IMR-90 (cell line): ENCODE results near the gene PAPSS1. TPM values are rescaled to one million over a fixed set of nuclear protein-coding genes. Genes with fewer than 3 reads are reported as not detected.

ENCODE experiments used
- ATAC-seq: fragments of 200-7000 bp; cut with Tn5 transposase; 2 replicates; pipeline ENCODE4 v1.9.1; 2020; ENCODE audit warnings: low read depth, mild to moderate bottlenecking, moderate library complexity
- BruUV-seq: library from RNA; stranded (reverse); fragments of 400-500 nt; replicated peaks from 2 replicates; lab custom pipeline; 2021; lab: Mats Ljungman, UMichigan
- CTCF ChIA-PET: fragments of 300-600 bp; formaldehyde crosslinking; extraction: SDS; loops from one replicate; lab custom pipeline; 2021; ENCODE audit warnings: antibody characterized with exemption; lab: Yijun Ruan, JAX
- POLR2A ChIA-PET: fragments of 300-600 bp; sonication (Branson Sonifier 250); formaldehyde crosslinking; loops from one replicate; lab custom pipeline; 2022; ENCODE audit warnings: antibody characterized with exemption; ENCODE audit not compliant: unreplicated experiment; lab: Charles Lee
- DNase-seq: peaks from one replicate; pipeline ENCODE4 v3.0.0; 2013
- H2AFZ ChIP-seq: replicated peaks from 2 replicates; pipeline ENCODE3; 2013; ENCODE audit warnings: low read length, mild to moderate bottlenecking; ENCODE audit not compliant: poor library complexity
- H2AK5ac ChIP-seq: 2 replicates; pipeline ENCODE4 v1.6.1; 2013; ENCODE audit warnings: low read depth, low read length, inconsistent platforms
- H2AK9ac ChIP-seq: replicated peaks from 2 replicates; pipeline ENCODE3; 2013; ENCODE audit warnings: mild to moderate bottlenecking, low read depth, low read length, moderate library complexity; ENCODE audit not compliant: poor library complexity
- H2BK120ac ChIP-seq: 2 replicates; pipeline ENCODE4 v1.6.1; 2013; ENCODE audit warnings: low read depth, low read length, inconsistent platforms
- H2BK15ac ChIP-seq: 3 replicates; pipeline ENCODE4 v1.6.1; 2013; ENCODE audit warnings: low read depth, low read length, inconsistent platforms
- H2BK20ac ChIP-seq: 2 replicates; pipeline ENCODE4 v1.6.1; 2013; ENCODE audit warnings: low read depth, mild to moderate bottlenecking, inconsistent platforms, low read length, moderate library complexity
- H2BK5ac ChIP-seq: 2 replicates; pipeline ENCODE4 v1.6.1; 2013; ENCODE audit warnings: mild to moderate bottlenecking, low read depth, low read length, inconsistent platforms; ENCODE audit not compliant: poor library complexity, severe bottlenecking
- H3K14ac ChIP-seq: replicated peaks from 2 replicates; pipeline ENCODE4 v1.6.1; 2013; ENCODE audit warnings: low read depth, low read length, inconsistent platforms
- H3K18ac ChIP-seq: 2 replicates; pipeline ENCODE4 v1.6.1; 2013; ENCODE audit warnings: low read depth, low read length, control low read depth
- H3K23ac ChIP-seq: 2 replicates; pipeline ENCODE4 v1.6.1; 2013; ENCODE audit warnings: low read depth, low read length, inconsistent platforms
- H3K27ac ChIP-seq: 2 replicates; pipeline ENCODE4 v1.5.1; 2013; ENCODE audit warnings: mild to moderate bottlenecking, control low read depth, low read length; ENCODE audit not compliant: insufficient read depth
- H3K27me3 ChIP-seq: 2 replicates; pipeline ENCODE4 v1.6.1; 2013; ENCODE audit warnings: low read length; ENCODE audit not compliant: control insufficient read depth, insufficient read depth
- H3K36me3 ChIP-seq: 2 replicates; pipeline ENCODE4 v1.6.1; 2013; ENCODE audit warnings: low read length, mixed read lengths; ENCODE audit not compliant: control insufficient read depth, insufficient read depth
- H3K4ac ChIP-seq: 2 replicates; pipeline ENCODE4 v1.6.1; 2013; ENCODE audit warnings: low read depth, low read length, inconsistent platforms
- H3K4me1 ChIP-seq: 2 replicates; pipeline ENCODE4 v1.6.1; 2013; ENCODE audit warnings: low read length, mixed read lengths; ENCODE audit not compliant: control insufficient read depth, insufficient read depth
- H3K4me2 ChIP-seq: 2 replicates; pipeline ENCODE4 v1.6.1; 2013; ENCODE audit warnings: low read depth, mild to moderate bottlenecking, control low read depth, low read length, moderate library complexity
- H3K4me3 ChIP-seq: 2 replicates; pipeline ENCODE4 v1.5.1; 2013; ENCODE audit warnings: low read depth, mild to moderate bottlenecking, control low read depth, low read length, moderate library complexity; ENCODE audit not compliant: insufficient read depth
- H3K56ac ChIP-seq: 2 replicates; pipeline ENCODE4 v1.6.1; 2013; ENCODE audit warnings: low read length, inconsistent platforms; ENCODE audit not compliant: insufficient read depth; ENCODE audit errors: extremely low read depth
- H3K79me1 ChIP-seq, 2 experiments: 2 replicates each; pipeline ENCODE4 v1.6.1; 2013; ENCODE audit warnings: low read length in 2 of 2, inconsistent platforms in 1 of 2, low read depth in 1 of 2
- H3K9ac ChIP-seq: 2 replicates; pipeline ENCODE4 v1.6.1; 2013; ENCODE audit warnings: low read depth, low read length, control low read depth
- H3K9me1 ChIP-seq: 2 replicates; pipeline ENCODE4 v1.6.1; 2013; ENCODE audit warnings: low read length, inconsistent platforms; ENCODE audit not compliant: insufficient read depth
- H3K9me3 ChIP-seq: 2 replicates; pipeline ENCODE4 v1.6.1; 2013; ENCODE audit warnings: low read length; ENCODE audit not compliant: control insufficient read depth, insufficient read depth
- H4K20me1 ChIP-seq: 2 replicates; pipeline ENCODE4 v1.6.1; 2013; ENCODE audit warnings: low read length, inconsistent platforms; ENCODE audit not compliant: insufficient read depth
- H4K5ac ChIP-seq: 2 replicates; pipeline ENCODE4 v1.6.1; 2013; ENCODE audit warnings: mild to moderate bottlenecking, low read depth, low read length, control low read depth
- H4K8ac ChIP-seq, 2 experiments: 2 replicates each; pipeline ENCODE4 v1.6.1; 2013; ENCODE audit warnings: low read depth in 2 of 2, low read length in 2 of 2, control low read depth in 1 of 2, inconsistent platforms in 1 of 2
- H4K91ac ChIP-seq: 2 replicates; pipeline ENCODE4 v1.6.1; 2013; ENCODE audit warnings: low read depth, low read length, inconsistent platforms; ENCODE audit not compliant: insufficient read depth
- CTCF ChIP-seq: conservative IDR thresholded peaks from 2 replicates; pipeline ENCODE4 v1.5.1; 2012; ENCODE audit warnings: mild to moderate bottlenecking, low read depth, low read length, improper control_type of control experiment
- ELK1 ChIP-seq: fragments of 150-350 bp; IDR thresholded peaks from 2 replicates; pipeline ENCODE4 v1.6.1; 2016; ENCODE audit warnings: low read depth, mild to moderate bottlenecking, low read length, moderate library complexity, borderline replicate concordance
- RAD21 ChIP-seq: IDR thresholded peaks from 2 replicates; pipeline ENCODE4 v1.6.1; 2012; ENCODE audit warnings: low read length, improper control_type of control experiment
- SMC3 ChIP-seq: fragments of 150-350 bp; IDR thresholded peaks from 2 replicates; pipeline ENCODE4 v1.6.1; 2016; ENCODE audit warnings: low read depth, mild to moderate bottlenecking, antibody characterized with exemption, low read length, moderate library complexity
- WGBS, 2 experiments: methylation state at CpG; one replicate each; pipeline versions ENCODE4 v1.1.5 to v1.1.7; 2013; ENCODE audit warnings: missing lambda C conversion rate in 2 of 2; ENCODE audit not compliant: insufficient read length in 1 of 2; ENCODE audit errors: extremely low coverage in 2 of 2; 5-methylcytosine and 5-hydroxymethylcytosine counted together
- dilution Hi-C: fragments of 300-500 bp; cut with HindIII; formaldehyde crosslinking; loops from one replicate; pipeline ENCODE4 v1.14.3; 2018; ENCODE audit warnings: low sequenced_read_pairs; ENCODE audit not compliant: unreplicated experiment
- in situ Hi-C: fragments of 300-500 bp; cut with MboI; formaldehyde crosslinking; loops from 3 replicates; pipeline ENCODE4 v1.14.3; 2019; ENCODE audit warnings: low sequenced_read_pairs, inconsistent platforms, mixed read lengths
- intact Hi-C: fragments of 100-400 bp; cut with micrococcal nuclease; formaldehyde crosslinking; loops from 2 replicates; pipeline ENCODE4 v1.10.0; 2022
- polyA plus RNA-seq, 3 experiments: library from polyadenylated mRNA; depleted of rRNA; stranded (reverse); fragments of >200 nt; gene quantifications; 2 replicates each; pipeline ENCODE4 v1.2.3, GENCODE V29; 2012; ENCODE audit warnings: low replicate concordance in 1 of 3
- total RNA-seq: library from RNA; depleted of rRNA; stranded (reverse); fragments of >200 nt; gene quantifications from 2 replicates; pipeline ENCODE4 v1.2.3, GENCODE V29; 2012

PAPSS1 gene
- total and polyA plus RNA-seq, 2 of the 4 experiments (the other 2 are of a cell fraction) = 71.8 to 82.8 TPM

GRCh38 chr4:107757864-107758476, 37.9 kb upstream of the PAPSS1 start:
- Histone ChIP-seq H3K4me3 (no peak overlapping the region), H2BK20ac (no peak overlapping the region), H3K18ac (no peak overlapping the region), H2BK15ac (no peak overlapping the region), H4K20me1 (no peaks in the 10 kb centered on the region), H4K91ac (no peak overlapping the region), H2AK9ac (no peak overlapping the region), H3K27me3 (peaks cover 12% of the 10 kb centered on the region), H2BK120ac (no peak overlapping the region), H4K8ac (no peak overlapping the region), H3K27ac (no peak overlapping the region), H3K14ac (no peak overlapping the region), H2AK5ac (no peak overlapping the region), H3K9ac (no peak overlapping the region), H2AFZ (no peak overlapping the region), H2BK5ac (no peak overlapping the region), H3K4me1 (no peaks in the 10 kb centered on the region), H3K36me3 (no peaks in the 10 kb centered on the region), H3K79me1 (no peaks in the 10 kb centered on the region), H3K9me3 (no peaks in the 10 kb centered on the region), H3K9me1 (no peaks in the 10 kb centered on the region), H3K4me2 (no peak overlapping the region), H3K4ac (no peak overlapping the region), H4K5ac (no peak overlapping the region), H3K56ac (no peak overlapping the region), H3K23ac (no peak overlapping the region)
- ChIA-PET POLR2A (no interaction called here), CTCF (interaction anchor here (0.8 to 1.9 kb wide), 6 partner anchors 9 to 155 kb away, joined by 3 to 6 read pairs (median 6); no protein-coding TSS in a partner anchor)
- dilution Hi-C loops = no loop called here
- in situ Hi-C loops = loop anchor here (5.0 kb wide), 1 partner anchor 154 kb away; no protein-coding TSS in a partner anchor
- peak; percentile 72 for TF ChIP-seq SMC3
- no peak for TF ChIP-seq ELK1
- TF ChIP-seq CTCF = peak; percentile 52
- peak; percentile 50 for TF ChIP-seq RAD21
- BruUV-seq = no TSS peak
- DNase-seq = peak; percentile 44
- intact Hi-C loops = loop anchor here (1.0 to 10.0 kb wide), 2 partner anchors 155 to 237 kb away; no protein-coding TSS in a partner anchor
- WGBS, 2 experiments = no CpG with 5 or more reads among the region's 2 CpGs
- peak; percentile 57; the same call in 1 of the 2 replicates for ATAC-seq
